SK-N-SH (cell line): ENCODE results near the gene GTPBP10. TPM values are rescaled to one million over a fixed set of nuclear protein-coding genes. Genes with fewer than 3 reads are reported as not detected.

Source experiments
- CTCF ChIA-PET: fragments of 300-600, 350-600 bp; formaldehyde crosslinking; extraction: SDS; loops from one replicate; lab custom pipeline; 2021; lab: Yijun Ruan, JAX
- POLR2A ChIA-PET: fragments of 350-600 bp; sonication (Branson Sonifier 250); formaldehyde crosslinking; extraction: SDS; loops from one replicate; lab custom pipeline; 2020; ENCODE audit warnings: antibody characterized with exemption, inconsistent platforms; lab: Yijun Ruan, JAX
- DNase-seq: peaks from one replicate; pipeline ENCODE4 v3.0.0; 2012
- H2AFZ ChIP-seq: fragments of 200-600 bp; sonication (generic); 2 replicates; pipeline ENCODE4 v1.8.1; 2016; ENCODE audit warnings: antibody characterized with exemption, mild to moderate bottlenecking, low read depth
- H3F3A ChIP-seq: fragments of 200-600 bp; sonication (generic); replicated peaks from 2 replicates; pipeline ENCODE3; 2016; ENCODE audit warnings: antibody characterized with exemption, mild to moderate bottlenecking; ENCODE audit not compliant: insufficient read depth
- H3K27ac ChIP-seq, 2 experiments: fragments of 200-500 bp in 1 of 2; fragments of 200-600 bp in 1 of 2; sonication (Bioruptor generic) in 1 of 2; sonication (generic), shearing (Covaris generic) in 1 of 2; 2 replicates each; pipeline versions ENCODE4 v1.5.1 to v1.6.1; 2014 to 2016; ENCODE audit warnings: low read depth in 2 of 2, inconsistent platforms in 1 of 2, low read length in 1 of 2, mild to moderate bottlenecking in 1 of 2, mixed read lengths in 1 of 2
- H3K27me3 ChIP-seq: fragments of 200-600 bp; sonication (generic), shearing (Covaris generic); 2 replicates; pipeline ENCODE4 v1.6.1; 2016; ENCODE audit warnings: mixed run types; ENCODE audit not compliant: insufficient read depth
- H3K36me3 ChIP-seq, 2 experiments: fragments of 200-500 bp in 1 of 2; fragments of 200-600 bp in 1 of 2; sonication (Bioruptor generic) in 1 of 2; sonication (generic) in 1 of 2; replicated peaks in 1 of 2; 2 replicates each; pipeline versions ENCODE3 to v1.5.1; 2014 to 2016; ENCODE audit warnings: low read length in 1 of 2, mild to moderate bottlenecking in 1 of 2; ENCODE audit not compliant: insufficient read depth in 2 of 2, control insufficient read depth in 1 of 2
- H3K4me1 ChIP-seq, 2 experiments: fragments of 200-500 bp in 1 of 2; fragments of 200-600 bp in 1 of 2; sonication (Bioruptor generic) in 1 of 2; sonication (generic), shearing (Covaris generic) in 1 of 2; 2 replicates each; pipeline versions ENCODE4 v1.5.1 to v1.6.1; 2014 to 2016; ENCODE audit warnings: low read depth in 1 of 2, low read length in 1 of 2, mixed run types in 1 of 2; ENCODE audit not compliant: insufficient read depth in 2 of 2, control insufficient read depth in 1 of 2
- H3K4me2 ChIP-seq: fragments of 200-600 bp; sonication (generic), shearing (Covaris generic); 2 replicates; pipeline ENCODE4 v1.6.1; 2017; ENCODE audit warnings: mixed run types
- H3K4me3 ChIP-seq, 2 experiments: fragments of 200-500 bp in 1 of 2; fragments of 200-600 bp in 1 of 2; sonication (Bioruptor generic) in 1 of 2; sonication (generic), shearing (Covaris generic) in 1 of 2; 2 replicates each; pipeline versions ENCODE4 v1.5.1 to v1.8.1; 2014 to 2016; ENCODE audit warnings: low read depth in 2 of 2, inconsistent platforms in 1 of 2, low read length in 1 of 2, mild to moderate bottlenecking in 1 of 2, mixed read lengths in 1 of 2, moderate library complexity in 1 of 2
- H3K79me2 ChIP-seq: fragments of 200-600 bp; sonication (generic); 2 replicates; pipeline ENCODE4 v1.8.1; 2017; ENCODE audit warnings: mild to moderate bottlenecking; ENCODE audit not compliant: insufficient read depth
- H3K9ac ChIP-seq: fragments of 200-600 bp; sonication (generic); 2 replicates; pipeline ENCODE4 v1.6.1; 2017; ENCODE audit warnings: mixed run types
- H3K9me2 ChIP-seq: fragments of 200-600 bp; sonication (generic); 2 replicates; pipeline ENCODE4 v1.6.1; 2017; ENCODE audit warnings: mixed run types
- H3K9me3 ChIP-seq: fragments of 200-600 bp; sonication (generic); 2 replicates; pipeline ENCODE4 v1.6.1; 2017; ENCODE audit warnings: mixed run types, mild to moderate bottlenecking, moderate library complexity
- H4K20me1 ChIP-seq: fragments of 200-600 bp; sonication (generic); 2 replicates; pipeline ENCODE4 v1.6.1; 2017; ENCODE audit warnings: mild to moderate bottlenecking, mixed run types; ENCODE audit not compliant: insufficient read depth
- GABPA ChIP-seq: IDR thresholded peaks from 2 replicates; pipeline ENCODE4 v1.4.0; 2012; ENCODE audit warnings: low read depth, mild to moderate bottlenecking
- GATA2 ChIP-seq: sonication (generic); formaldehyde crosslinking; IDR thresholded peaks from 2 replicates; pipeline ENCODE4 v1.5.0; 2020; ENCODE audit warnings: mild to moderate bottlenecking, missing genetic modification reagents
- JUND ChIP-seq: IDR thresholded peaks from 2 replicates; pipeline ENCODE4 v1.4.0; 2012
- NFIC ChIP-seq: IDR thresholded peaks from 2 replicates; pipeline ENCODE4 v1.4.0; 2012; ENCODE audit warnings: borderline replicate concordance
- RCOR1 ChIP-seq: fragments of 150-350 bp; IDR thresholded peaks from 2 replicates; pipeline ENCODE4 v1.6.1; 2017; ENCODE audit warnings: antibody characterized with exemption, low read length
- RFX5 ChIP-seq: IDR thresholded peaks from 2 replicates; pipeline ENCODE4 v1.6.1; 2012; ENCODE audit warnings: mild to moderate bottlenecking, improper control_type of control experiment, low read length
- SMC3 ChIP-seq: IDR thresholded peaks from 2 replicates; pipeline ENCODE4 v1.6.1; 2012; ENCODE audit warnings: low read depth, low read length, improper control_type of control experiment
- TEAD4 ChIP-seq: IDR thresholded peaks from 2 replicates; pipeline ENCODE4 v1.4.0; 2012; ENCODE audit warnings: mild to moderate bottlenecking, borderline replicate concordance; ENCODE audit not compliant: insufficient read depth
- polyA plus RNA-seq, 3 experiments: library from polyadenylated mRNA; depleted of rRNA; stranded (reverse); fragments of >200 nt; gene quantifications; 2 replicates each; pipeline ENCODE4 v1.2.3, GENCODE V29; 2012
- TF ChIP-seq, protein P1 (sequence below): fragments of 200-600 bp; sonication (generic); IDR thresholded peaks from 2 replicates; pipeline ENCODE4 v1.6.1; 2017; ENCODE audit warnings: antibody characterized with exemption, mild to moderate bottlenecking, moderate library complexity
- TF ChIP-seq, protein P2 (sequence below): IDR thresholded peaks from 2 replicates; pipeline ENCODE4; 2012
- TF ChIP-seq, protein P3 (sequence below): fragments of 150-350 bp; IDR thresholded peaks from 2 replicates; pipeline ENCODE4 v1.6.1; 2016; ENCODE audit warnings: mild to moderate bottlenecking, low read depth, low read length

GTPBP10 gene
- polyA plus RNA-seq, 1 of the 3 experiments (the other 2 are of a cell fraction) = 8.5 TPM

DNA sequence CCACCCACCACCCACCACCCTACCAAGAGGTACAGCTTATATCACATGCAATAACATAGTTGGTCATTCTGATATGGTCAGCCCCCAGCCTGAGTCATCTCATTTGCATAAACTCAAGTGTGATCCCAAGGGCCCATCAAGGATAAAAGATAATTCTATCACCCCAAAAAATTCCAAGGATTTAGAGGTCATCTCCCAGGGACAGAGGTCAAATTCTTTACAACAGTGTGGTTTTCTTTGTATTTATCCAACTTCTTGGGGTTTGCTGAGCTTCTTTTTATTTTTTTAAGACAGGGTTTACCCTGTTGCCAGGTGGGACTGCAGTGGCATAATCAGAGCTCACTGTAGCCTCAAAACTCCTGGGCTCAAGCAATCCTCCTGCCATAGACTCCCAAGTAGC lies 9.4 kb upstream of the GTPBP10 start:
- no peak for DNase-seq
- H3K36me3 ChIP-seq = no peaks in the 10 kb centered on the region
- TF ChIP-seq, protein P1, sequence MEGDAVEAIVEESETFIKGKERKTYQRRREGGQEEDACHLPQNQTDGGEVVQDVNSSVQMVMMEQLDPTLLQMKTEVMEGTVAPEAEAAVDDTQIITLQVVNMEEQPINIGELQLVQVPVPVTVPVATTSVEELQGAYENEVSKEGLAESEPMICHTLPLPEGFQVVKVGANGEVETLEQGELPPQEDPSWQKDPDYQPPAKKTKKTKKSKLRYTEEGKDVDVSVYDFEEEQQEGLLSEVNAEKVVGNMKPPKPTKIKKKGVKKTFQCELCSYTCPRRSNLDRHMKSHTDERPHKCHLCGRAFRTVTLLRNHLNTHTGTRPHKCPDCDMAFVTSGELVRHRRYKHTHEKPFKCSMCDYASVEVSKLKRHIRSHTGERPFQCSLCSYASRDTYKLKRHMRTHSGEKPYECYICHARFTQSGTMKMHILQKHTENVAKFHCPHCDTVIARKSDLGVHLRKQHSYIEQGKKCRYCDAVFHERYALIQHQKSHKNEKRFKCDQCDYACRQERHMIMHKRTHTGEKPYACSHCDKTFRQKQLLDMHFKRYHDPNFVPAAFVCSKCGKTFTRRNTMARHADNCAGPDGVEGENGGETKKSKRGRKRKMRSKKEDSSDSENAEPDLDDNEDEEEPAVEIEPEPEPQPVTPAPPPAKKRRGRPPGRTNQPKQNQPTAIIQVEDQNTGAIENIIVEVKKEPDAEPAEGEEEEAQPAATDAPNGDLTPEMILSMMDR = no peak
- TF ChIP-seq JUND = no peak
- no peak for TF ChIP-seq GABPA
- TF ChIP-seq, protein P2, sequence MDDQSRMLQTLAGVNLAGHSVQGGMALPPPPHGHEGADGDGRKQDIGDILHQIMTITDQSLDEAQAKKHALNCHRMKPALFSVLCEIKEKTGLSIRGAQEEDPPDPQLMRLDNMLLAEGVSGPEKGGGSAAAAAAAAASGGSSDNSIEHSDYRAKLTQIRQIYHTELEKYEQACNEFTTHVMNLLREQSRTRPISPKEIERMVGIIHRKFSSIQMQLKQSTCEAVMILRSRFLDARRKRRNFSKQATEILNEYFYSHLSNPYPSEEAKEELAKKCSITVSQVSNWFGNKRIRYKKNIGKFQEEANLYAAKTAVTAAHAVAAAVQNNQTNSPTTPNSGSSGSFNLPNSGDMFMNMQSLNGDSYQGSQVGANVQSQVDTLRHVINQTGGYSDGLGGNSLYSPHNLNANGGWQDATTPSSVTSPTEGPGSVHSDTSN = no peak
- no peak for TF ChIP-seq RCOR1
- no peak for TF ChIP-seq SMC3
- no peak for TF ChIP-seq RFX5
- no peak for TF ChIP-seq NFIC
- TF ChIP-seq, all 33 proteins: peak for 0
- Histone ChIP-seq H3K4me1 (no peaks in the 10 kb centered on the region; a peak in 1 of 4 replicates), H3F3A (peaks cover 6% of the 10 kb centered on the region), H3K27ac (no peak overlapping the region), H3K4me2 (no peak overlapping the region), H3K27me3 (no peaks in the 10 kb centered on the region; the same call in 1 of the 2 replicates), H3K9me2 (no peaks in the 10 kb centered on the region), H2AFZ (no peak overlapping the region), H3K9me3 (no peaks in the 10 kb centered on the region), H3K4me3 (no peak overlapping the region), H3K9ac (no peak overlapping the region), H4K20me1 (no peaks in the 10 kb centered on the region), H3K79me2 (no peaks in the 10 kb centered on the region)
- ChIA-PET CTCF (interaction anchor here (1.4 kb wide), 1 partner anchor 9 kb away, joined by 3 read pairs; no protein-coding TSS in a partner anchor), POLR2A (interaction anchor here (1.2 kb wide), 1 partner anchor 9 kb away, joined by 3 read pairs; no protein-coding TSS in a partner anchor)

DNA sequence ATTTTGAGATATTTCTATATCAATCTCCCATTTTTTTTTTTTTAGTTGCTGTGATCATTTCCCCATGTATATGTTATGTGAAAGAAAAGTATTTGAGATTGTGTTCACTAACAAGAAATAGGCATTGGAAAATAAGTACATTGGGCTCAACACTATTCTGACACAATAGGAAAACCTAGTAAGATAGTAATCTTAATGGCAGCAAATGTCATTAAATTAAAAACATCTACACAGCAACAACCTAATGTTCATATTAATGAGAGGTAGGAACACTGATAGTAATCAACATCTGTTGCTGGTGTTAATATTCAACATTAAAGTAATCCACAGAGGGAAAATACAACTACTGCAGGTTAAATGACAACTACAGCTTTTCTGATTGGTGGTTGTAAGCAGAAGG lies 1.5 kb upstream of the GTPBP10 start:
- Histone ChIP-seq H3K27me3 (no peaks in the 10 kb centered on the region), H3K4me3 (no peak overlapping the region), H3F3A (peaks cover 6% of the 10 kb centered on the region), H2AFZ (peak overlapping the region; percentile 100), H3K27ac (peak overlapping the region in 1 of 2 experiments; percentile 1; a peak in 2 of 4 replicates), H3K9ac (peak overlapping the region; percentile 91; the same call in 1 of the 2 replicates), H3K9me2 (no peaks in the 10 kb centered on the region), H3K4me1 (peaks cover 7 to 15% of the 10 kb centered on the region in 2 experiments; a peak in 3 of 4 replicates), H3K79me2 (peaks cover 35% of the 10 kb centered on the region), H3K36me3 (peaks cover 0 to 4% of the 10 kb centered on the region in 2 experiments), H4K20me1 (no peaks in the 10 kb centered on the region), H3K4me2 (peak overlapping the region; percentile 84; the same call in 1 of the 2 replicates), H3K9me3 (no peaks in the 10 kb centered on the region)
- POLR2A ChIA-PET = interaction anchor here (0.7 to 0.9 kb wide), 3 partner anchors 33 to 1901 kb away, joined by 3 to 4 read pairs (median 4); partner anchors contain the start of genes ANKIB1 and KRIT1
- CTCF ChIA-PET = interaction anchor here (0.6 to 2.1 kb wide), 9 partner anchors 9 to 406 kb away, joined by 3 to 11 read pairs (median 5); partner anchors contain the start of genes CLDN12, FAM237B and STEAP2
- TF ChIP-seq GATA2 (peak; percentile 59), TEAD4 (no peak), RCOR1 (peak; percentile 36; the same call in 1 of the 2 replicates)
- TF ChIP-seq, protein P3, sequence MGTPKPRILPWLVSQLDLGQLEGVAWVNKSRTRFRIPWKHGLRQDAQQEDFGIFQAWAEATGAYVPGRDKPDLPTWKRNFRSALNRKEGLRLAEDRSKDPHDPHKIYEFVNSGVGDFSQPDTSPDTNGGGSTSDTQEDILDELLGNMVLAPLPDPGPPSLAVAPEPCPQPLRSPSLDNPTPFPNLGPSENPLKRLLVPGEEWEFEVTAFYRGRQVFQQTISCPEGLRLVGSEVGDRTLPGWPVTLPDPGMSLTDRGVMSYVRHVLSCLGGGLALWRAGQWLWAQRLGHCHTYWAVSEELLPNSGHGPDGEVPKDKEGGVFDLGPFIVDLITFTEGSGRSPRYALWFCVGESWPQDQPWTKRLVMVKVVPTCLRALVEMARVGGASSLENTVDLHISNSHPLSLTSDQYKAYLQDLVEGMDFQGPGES = no peak
- no peak for DNase-seq
